ENCODE data around the gene CPSF2.

The CPSF2 gene

GRCh38 chr14:92121670-92122350, at the start of gene CPSF2, which contains the start of gene NDUFB1:
TSS of gene CPSF2 (plus strand) at chr14:92121969. CDS start at chr14:92130985, 9,016 bp downstream.
TSS of gene NDUFB1 (minus strand) at chr14:92121706. CDS start at chr14:92117637, 4,069 bp downstream.
- peak; percentile 73 for DNase-seq

- DNase-seq, result no peak
These were observed 47.2 kb upstream of the CPSF2 start for GRCh38 chr14:92074555-92074954.

- no peak for DNase-seq
These were observed 33.3 kb upstream of the CPSF2 start for GRCh38 chr14:92088494-92088893.

GRCh38 chr14:92093320-92093719, 28.4 kb upstream of the CPSF2 start:
- DNase-seq, result no peak

GRCh38 chr14:92099802-92100201, 22.0 kb upstream of the CPSF2 start:
- no peak for DNase-seq

GRCh38 chr14:92103363-92103989, 18.3 kb upstream of the CPSF2 start:
- DNase-seq, result no peak

- no peak for DNase-seq
These were observed 16.5 kb upstream of the CPSF2 start for GRCh38 chr14:92105073-92105892.

GRCh38 chr14:92105893-92106142, 16.0 kb upstream of the CPSF2 start:
- no peak for DNase-seq

- DNase-seq, result peak; percentile 97
These were observed 15.4 kb upstream of the CPSF2 start, which contains the start of gene ATXN3 for GRCh38 chr14:92106143-92106926. TSS of gene ATXN3 (minus strand) at chr14:92106582. CDS start at chr14:92106552, 30 bp downstream.

GRCh38 chr14:92108345-92109254, 13.2 kb upstream of the CPSF2 start:
- no peak for DNase-seq

GRCh38 chr14:92109490-92109889, 12.3 kb upstream of the CPSF2 start:
- no peak for DNase-seq

- no peak for DNase-seq
These were observed 531 bp upstream of the CPSF2 start for GRCh38 chr14:92121207-92121669.

GRCh38 chr14:92122351-92122677, 545 bp downstream of the CPSF2 start:
- DNase-seq, result no peak

GRCh38 chr14:92122761-92123160, 992 bp downstream of the CPSF2 start:
- no peak for DNase-seq

GRCh38 chr14:92134456-92134855, 12.7 kb downstream of the CPSF2 start:
- no peak for DNase-seq

GRCh38 chr14:92135269-92135668, 13.5 kb downstream of the CPSF2 start:
- no peak for DNase-seq

- no peak for DNase-seq
These were observed 21.5 kb downstream of the CPSF2 start for GRCh38 chr14:92143309-92143708.

GRCh38 chr14:92143962-92144361, 22.2 kb downstream of the CPSF2 start:
- DNase-seq, result no peak

GRCh38 chr14:92144708-92145107, 22.9 kb downstream of the CPSF2 start:
- DNase-seq, result no peak

GRCh38 chr14:92153581-92153980, 31.8 kb downstream of the CPSF2 start:
- no peak for DNase-seq

GRCh38 chr14:92154283-92154942, 32.6 kb downstream of the CPSF2 start:
- DNase-seq, result no peak
